K562 (cell line): ENCODE measurements around the gene NANS. TPM values are rescaled to one million over a fixed set of nuclear protein-coding genes. Genes with fewer than 3 reads are reported as not detected.

Experiments used
- ATAC-seq: fragments of 200-7000 bp; cut with Tn5 transposase; 3 replicates; pipeline ENCODE4 v1.9.1; 2020; ENCODE audit warnings: moderate library complexity
- BruUV-seq: library from RNA; stranded (reverse); fragments of 400-500 nt; replicated peaks from 2 replicates; lab custom pipeline; 2021; lab: Mats Ljungman, UMichigan
- CTCF ChIA-PET: fragments of 300-600 bp; formaldehyde crosslinking; extraction: SDS; loops from one replicate; lab custom pipeline; 2021; ENCODE audit warnings: low intra/inter-chr PET ratio; lab: Yijun Ruan, JAX
- POLR2A ChIA-PET: fragments of 300-600, 350-650 bp; sonication (Branson Sonifier 250); formaldehyde crosslinking; extraction: SDS; loops from one replicate; lab custom pipeline; 2021; ENCODE audit warnings: antibody characterized with exemption, inconsistent platforms; lab: Yijun Ruan, JAX
- DNase-seq, 4 experiments: peaks; one replicate each; pipeline versions ENCODE4 v3.0.0 to v3.0.0-alpha.2; 2011 to 2018; ENCODE audit warnings: low spot score in 3 of 4, mixed read lengths in 3 of 4; ENCODE audit errors: extremely low read depth in 1 of 4
- FAIRE-seq: peaks from 2 replicates; lab custom pipeline; 2011; peaks lifted over from hg19 to GRCh38; lab: Jason Lieb, UNC
- H2AFZ ChIP-seq: 2 replicates; pipeline ENCODE4 v1.6.0; 2011; ENCODE audit warnings: low read depth, low read length, control low read depth, inconsistent platforms
- H3K27ac ChIP-seq: fragments of 200-600 bp; 3 replicates; pipeline ENCODE4 v1.8.0; 2011; ENCODE audit warnings: low read depth, mild to moderate bottlenecking, control low read depth, inconsistent platforms, low read length, moderate library complexity, mixed read lengths; ENCODE audit errors: extremely low read depth
- H3K27me3 ChIP-seq, 2 experiments: fragments of 300-600 bp in 1 of 2; 2 replicates in 1 of 2; 3 replicates in 1 of 2; pipeline versions ENCODE4 v1.6.0 to v1.8.0; 2011; ENCODE audit warnings: inconsistent platforms in 2 of 2, low read length in 2 of 2, mild to moderate bottlenecking in 1 of 2, mixed read lengths in 1 of 2, moderate library complexity in 1 of 2; ENCODE audit not compliant: control insufficient read depth in 2 of 2, insufficient read depth in 2 of 2
- H3K36me3 ChIP-seq: fragments of 300-600 bp; 3 replicates; pipeline ENCODE4 v1.8.0; 2011; ENCODE audit warnings: mild to moderate bottlenecking, low read length, inconsistent platforms; ENCODE audit not compliant: control insufficient read depth, insufficient read depth
- H3K4me1 ChIP-seq, 2 experiments: fragments of 200-600 bp in 1 of 2; replicated peaks in 1 of 2; 2 replicates in 1 of 2; 3 replicates in 1 of 2; pipeline versions ENCODE4 v1.5.1 to v1.8.0; 2011; ENCODE audit warnings: inconsistent platforms in 2 of 2, low read length in 2 of 2, mild to moderate bottlenecking in 1 of 2, mixed read lengths in 1 of 2, moderate library complexity in 1 of 2; ENCODE audit not compliant: control insufficient read depth in 2 of 2, insufficient read depth in 2 of 2
- H3K4me2 ChIP-seq: 2 replicates; pipeline ENCODE4 v1.6.1; 2011; ENCODE audit warnings: low read length, control low read depth, inconsistent platforms, mixed read lengths; ENCODE audit not compliant: insufficient read depth
- H3K4me3 ChIP-seq: fragments of 200-600 bp; sonication (generic), shearing (Covaris generic); 2 replicates; pipeline ENCODE4 v1.5.1; 2016; ENCODE audit warnings: control low read depth, inconsistent platforms
- H3K79me2 ChIP-seq: fragments of 200-600 bp; 3 replicates; pipeline ENCODE4 v1.8.0; 2011; ENCODE audit warnings: low read length, inconsistent platforms; ENCODE audit not compliant: control insufficient read depth, insufficient read depth
- H3K9ac ChIP-seq, 2 experiments: 2 replicates each; pipeline versions ENCODE4 v1.6.0 to v1.6.1; 2011; ENCODE audit warnings: low read depth in 2 of 2, low read length in 2 of 2, control low read depth in 1 of 2, inconsistent platforms in 1 of 2, mild to moderate bottlenecking in 1 of 2, mixed read lengths in 1 of 2; ENCODE audit not compliant: insufficient read depth in 1 of 2
- H3K9me1 ChIP-seq: one replicate; pipeline ENCODE4 v1.6.0; 2011; ENCODE audit warnings: inconsistent platforms, mild to moderate bottlenecking, low read length, moderate library complexity; ENCODE audit not compliant: control insufficient read depth, insufficient read depth
- H3K9me3 ChIP-seq: replicated peaks from 2 replicates; pipeline ENCODE4 v1.5.1; 2011; ENCODE audit warnings: low read depth, low read length, inconsistent platforms; ENCODE audit not compliant: control insufficient read depth, insufficient read depth
- H4K20me1 ChIP-seq: replicated peaks from 2 replicates; pipeline ENCODE4 v1.6.1; 2011; ENCODE audit warnings: low read length, inconsistent platforms, mixed read lengths; ENCODE audit not compliant: control insufficient read depth, insufficient read depth
- CCNT2 ChIP-seq: IDR thresholded peaks from 2 replicates; pipeline ENCODE4 v1.6.1; 2011; ENCODE audit warnings: borderline replicate concordance, low read depth, mild to moderate bottlenecking, moderate library complexity, mixed read lengths, low read length; ENCODE audit not compliant: insufficient read length; ENCODE audit errors: extremely low read depth
- POLR2G ChIP-seq: fragments of 200-400 bp; formaldehyde crosslinking; IDR thresholded peaks from 2 replicates; pipeline ENCODE4 v1.6.1; 2017; ENCODE audit warnings: low read depth, mild to moderate bottlenecking, antibody characterized with exemption, low read length, moderate library complexity
- THAP12 ChIP-seq: fragments of 250-450 bp; sonication (Bioruptor Pico); IDR thresholded peaks from 2 replicates; pipeline ENCODE4 v1.9.0; 2021; ENCODE audit warnings: mild to moderate bottlenecking, inconsistent platforms
- whole genome bisulfite sequencing: fragments of 100-300 bp; shearing (Covaris generic); methylation state at CpG from one replicate; pipeline ENCODE4 v1.1.6; 2016; ENCODE audit warnings: low coverage, mixed read lengths; ENCODE audit not compliant: insufficient coverage; ENCODE audit errors: missing lambda C conversion rate; 5-methylcytosine and 5-hydroxymethylcytosine counted together
- in situ Hi-C: fragments of 300-500 bp; cut with MboI; formaldehyde crosslinking; loops from 4 replicates; pipeline ENCODE4 v1.15.0; 2018; ENCODE audit warnings: inconsistent platforms, mixed read lengths
- intact Hi-C: fragments of 100-400 bp; cut with micrococcal nuclease; formaldehyde crosslinking; loops from 2 replicates; pipeline ENCODE4 v1.14.2; 2022
- polyA plus RNA-seq, 8 experiments: library from polyadenylated mRNA; depleted of rRNA in 4 of 8; stranded (reverse) in 5 of 8; unstranded in 3 of 8; fragments of >200 nt; fragmentation: Nextera tagmentation in 2 of 8; fragmentation: Illumina TruSeq in 1 of 8; extraction: Ambion mirVana in 2 of 8; extraction: Trizol in 1 of 8; gene quantifications; 2 replicates each; pipeline versions ENCODE4 v1.2.1 to v1.2.3, GENCODE V29; 2011 to 2014; ENCODE audit warnings: inconsistent platforms in 1 of 8, missing spikeins in 1 of 8
- total RNA-seq, 7 experiments: library from RNA; depleted of rRNA in 6 of 7; stranded (reverse); fragments of >200 nt in 6 of 7; fragmentation: Illumina TruSeq in 2 of 7; extraction: Trizol in 2 of 7; gene quantifications; 2 replicates each; pipeline versions ENCODE4 v1.2.1 to v1.2.3, GENCODE V29; 2011 to 2021; ENCODE audit warnings: low replicate concordance in 1 of 7
- TF ChIP-seq, protein P1 (sequence below): sonication (generic); formaldehyde crosslinking; IDR thresholded peaks from 2 replicates; pipeline ENCODE4 v1.8.1; 2023; ENCODE audit warnings: mild to moderate bottlenecking, missing genetic modification reagents

NANS gene
- total and polyA plus RNA-seq, 9 of the 15 experiments (the other 6 are each of a cell fraction or from before 2014, with no cell fraction given) = 37.1 to 181 (median 137) TPM

DNA sequence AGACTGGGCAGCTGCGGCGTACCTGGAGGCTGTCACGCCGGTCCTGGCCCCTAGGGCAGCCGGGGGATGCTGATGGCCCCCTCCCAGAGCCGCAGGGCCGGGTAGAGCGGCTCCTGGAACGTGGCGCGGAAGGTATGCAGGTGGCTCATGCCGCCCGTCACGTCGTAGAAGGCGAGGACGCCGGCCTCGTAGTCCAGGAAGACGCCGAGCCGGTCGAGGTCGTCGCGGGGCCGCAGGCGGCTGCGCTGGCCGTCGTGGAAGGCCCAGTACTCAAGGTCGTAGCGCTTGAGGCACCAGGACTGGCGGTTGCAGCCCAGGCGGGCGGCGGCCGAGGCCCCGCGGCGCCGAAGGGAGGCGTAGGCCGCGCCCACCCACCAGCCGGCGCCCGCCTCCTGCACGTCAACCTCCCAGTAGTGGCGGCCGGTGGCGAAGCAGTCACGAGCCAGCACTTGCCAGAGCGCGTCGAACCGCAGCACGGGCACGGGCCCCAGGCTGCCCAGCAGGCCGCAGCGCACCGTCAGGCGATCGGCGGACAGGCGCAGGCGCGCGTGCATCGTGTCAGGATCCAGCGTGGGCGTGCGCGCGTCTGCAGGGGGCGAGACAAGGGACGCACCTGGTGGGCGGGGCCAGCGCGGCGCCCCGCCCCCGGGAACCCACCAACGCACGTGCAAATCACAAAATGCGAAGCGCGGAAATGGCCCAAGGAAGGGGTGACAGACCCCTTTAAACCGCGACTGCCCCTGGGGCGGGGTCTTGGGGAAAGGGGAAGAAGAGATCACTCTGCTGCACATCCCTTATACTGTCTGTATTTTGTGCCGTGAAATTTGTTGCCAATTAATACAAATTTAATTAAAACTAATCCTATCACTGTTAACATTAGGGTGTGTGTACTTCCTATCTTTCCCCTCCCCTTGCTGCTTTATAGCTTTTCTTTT is 31.2 kb downstream of the NANS start:
- WGBS = 95% methylated on average over 35 of the region's 92 CpGs
- TF ChIP-seq POLR2G (peak; percentile 68), CCNT2 (peak; percentile 23), THAP12 (no peak)
- TF ChIP-seq, protein P1, sequence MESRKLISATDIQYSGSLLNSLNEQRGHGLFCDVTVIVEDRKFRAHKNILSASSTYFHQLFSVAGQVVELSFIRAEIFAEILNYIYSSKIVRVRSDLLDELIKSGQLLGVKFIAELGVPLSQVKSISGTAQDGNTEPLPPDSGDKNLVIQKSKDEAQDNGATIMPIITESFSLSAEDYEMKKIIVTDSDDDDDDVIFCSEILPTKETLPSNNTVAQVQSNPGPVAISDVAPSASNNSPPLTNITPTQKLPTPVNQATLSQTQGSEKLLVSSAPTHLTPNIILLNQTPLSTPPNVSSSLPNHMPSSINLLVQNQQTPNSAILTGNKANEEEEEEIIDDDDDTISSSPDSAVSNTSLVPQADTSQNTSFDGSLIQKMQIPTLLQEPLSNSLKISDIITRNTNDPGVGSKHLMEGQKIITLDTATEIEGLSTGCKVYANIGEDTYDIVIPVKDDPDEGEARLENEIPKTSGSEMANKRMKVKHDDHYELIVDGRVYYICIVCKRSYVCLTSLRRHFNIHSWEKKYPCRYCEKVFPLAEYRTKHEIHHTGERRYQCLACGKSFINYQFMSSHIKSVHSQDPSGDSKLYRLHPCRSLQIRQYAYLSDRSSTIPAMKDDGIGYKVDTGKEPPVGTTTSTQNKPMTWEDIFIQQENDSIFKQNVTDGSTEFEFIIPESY (CRISPR knock-in tag) = peak; percentile 52; the same call in 1 of the 2 replicates
- Histone ChIP-seq H3K79me2 (no peaks in the 10 kb centered on the region), H3K4me1 (peaks cover 4 to 9% of the 10 kb centered on the region in 2 experiments; a peak in 4 of 5 replicates), H3K36me3 (peaks cover 62% of the 10 kb centered on the region), H3K9ac (no peak overlapping the region), H2AFZ (no peak overlapping the region), H3K4me3 (no peak overlapping the region), H3K27ac (no peak overlapping the region), H3K9me1 (no peaks in the 10 kb centered on the region), H4K20me1 (no peaks in the 10 kb centered on the region), H3K9me3 (no peaks in the 10 kb centered on the region), H3K4me2 (no peak overlapping the region), H3K27me3 (no peaks in the 10 kb centered on the region)
- DNase-seq (no peak), ATAC-seq (no peak), FAIRE-seq (no peak)
- intact Hi-C loops = no loop called here
- ChIA-PET CTCF (no interaction called here), POLR2A (interaction anchor here (1.0 to 1.4 kb wide), 2 partner anchors 10 to 13 kb away, joined by 3 to 6 read pairs; no protein-coding TSS in a partner anchor)
- BruUV-seq = no TSS peak
- in situ Hi-C loops = no loop called here
